Colonic mucosa (tissue), 4 donors: Measurements from ENCODE around the gene PACS2. TPM values are rescaled to one million over a fixed set of nuclear protein-coding genes. Genes with fewer than 3 reads are reported as not detected.

Experiments
- DNase-seq: peaks from one replicate; pipeline ENCODE4 v3.0.0-alpha.2; 2020
- H3K27ac ChIP-seq: fragments of 200-600 bp; one replicate; pipeline ENCODE4 v1.8.0; 2021
- H3K27me3 ChIP-seq: fragments of 200-600 bp; one replicate; pipeline ENCODE4 v1.8.0; 2021
- H3K36me3 ChIP-seq: fragments of 200-600 bp; one replicate; pipeline ENCODE4 v1.8.0; 2021
- H3K4me1 ChIP-seq: fragments of 200-600 bp; one replicate; pipeline ENCODE4 v1.8.0; 2021; ENCODE audit warnings: mild to moderate bottlenecking
- H3K4me3 ChIP-seq: fragments of 200-600 bp; one replicate; pipeline ENCODE4 v1.8.0; 2021
- H3K9ac ChIP-seq, 2 donors: one replicate each; pipeline ENCODE4 v1.7.0; 2013; ENCODE audit warnings: control low read depth in 2 of 2, low read depth in 2 of 2, low read length in 2 of 2
- H3K9me3 ChIP-seq: fragments of 200-600 bp; one replicate; pipeline ENCODE4 v1.8.0; 2021
- CTCF ChIP-seq: fragments of 200-600 bp; IDR thresholded peaks from one replicate; pipeline ENCODE4 v1.8.0; 2022; ENCODE audit warnings: antibody characterized with exemption, mild to moderate bottlenecking
- intact Hi-C: fragments of 100-400 bp; cut with DNase I; formaldehyde crosslinking; loops from one replicate; pipeline ENCODE4 v1.14.1; 2022
- total RNA-seq, 2 donors: library from RNA; stranded (reverse); fragmentation: NEBNext Ultra II Directional in 1 of 2; extraction: Animal tissue kit (Norgen Biotek cat#: 25700) in 1 of 2; gene quantifications; one replicate each; pipeline ENCODE4 v1.2.1, GENCODE V29; 2021
- donor health status: healthy.
- donor health status: DM: no; HTN: no; CAD: no.
- donor health status: DM: no; HTN: no; CAD: no.

PACS2 gene
- total RNA-seq, 2 donors from 2014 or later, result 44.1 to 82.5 TPM

GRCh38 chr14:105414456-105415371 is 100.2 kb downstream of the PACS2 start:
- H3K9ac ChIP-seq, result peak overlapping the region in 1 of 2 donors; percentile 52
- TF ChIP-seq CTCF, result peak; percentile 69
- H3K36me3 ChIP-seq, result no peaks in the 10 kb centered on the region
- H3K4me1 ChIP-seq, result peaks cover 12% of the 10 kb centered on the region
- peaks cover 20% of the 10 kb centered on the region for H3K27me3 ChIP-seq
- peak overlapping the region; percentile 32 for H3K27ac ChIP-seq
- peak; percentile 40 for DNase-seq
- H3K9me3 ChIP-seq, result no peaks in the 10 kb centered on the region
- intact Hi-C loops, result no loop called here
- peak overlapping the region; percentile 53 for H3K4me3 ChIP-seq

- Histone ChIP-seq H3K27me3 (peaks cover 10% of the 10 kb centered on the region), H3K4me1 (peaks cover 16% of the 10 kb centered on the region), H3K4me3 (peak overlapping the region; percentile 53), H3K9ac (peak overlapping the region in 1 of 2 donors; percentile 24), H3K9me3 (no peaks in the 10 kb centered on the region), H3K36me3 (no peaks in the 10 kb centered on the region), H3K27ac (no peak overlapping the region)
- TF ChIP-seq CTCF, result no peak
- intact Hi-C loops, result no loop called here
- DNase-seq, result no peak
Measured at GRCh38 chr14:105415481-105416428, 101.2 kb downstream of the PACS2 start.

- TF ChIP-seq CTCF, result no peak
- no peak overlapping the region for H3K4me3 ChIP-seq
- intact Hi-C loops, result no loop called here
- no peaks in the 10 kb centered on the region for H3K36me3 ChIP-seq
- H3K9me3 ChIP-seq, result no peaks in the 10 kb centered on the region
- H3K27ac ChIP-seq, result no peak overlapping the region
- no peak overlapping the region for H3K9ac ChIP-seq
- no peak for DNase-seq
- H3K27me3 ChIP-seq, result peaks cover 4% of the 10 kb centered on the region
- peaks cover 16% of the 10 kb centered on the region for H3K4me1 ChIP-seq
Measured at GRCh38 chr14:105416671-105417070, 102.1 kb downstream of the PACS2 start.

GRCh38 chr14:105417690-105418121 is 103.2 kb downstream of the PACS2 start:
- no peak for DNase-seq

More at GRCh38 chr14:105417690-105418121, 103.2 kb downstream of the PACS2 start:
- intact Hi-C loops, result no loop called here
- H3K9ac ChIP-seq, result no peak overlapping the region
- TF ChIP-seq CTCF, result no peak
- H3K9me3 ChIP-seq, result no peaks in the 10 kb centered on the region
- no peaks in the 10 kb centered on the region for H3K27me3 ChIP-seq
- peaks cover 16% of the 10 kb centered on the region for H3K4me1 ChIP-seq
- H3K36me3 ChIP-seq, result no peaks in the 10 kb centered on the region
- H3K27ac ChIP-seq, result no peak overlapping the region
- no peak overlapping the region for H3K4me3 ChIP-seq
